Endothelial cell of hepatic sinusoid (primary cell): ENCODE data around the gene PRMT7.

Experiments used
- in situ Hi-C: cut with HindIII; loops from 2 replicates; pipeline ENCODE4 v1.10.0; 2017; ENCODE audit warnings: low sequenced_read_pairs

Gene PRMT7, protein sequence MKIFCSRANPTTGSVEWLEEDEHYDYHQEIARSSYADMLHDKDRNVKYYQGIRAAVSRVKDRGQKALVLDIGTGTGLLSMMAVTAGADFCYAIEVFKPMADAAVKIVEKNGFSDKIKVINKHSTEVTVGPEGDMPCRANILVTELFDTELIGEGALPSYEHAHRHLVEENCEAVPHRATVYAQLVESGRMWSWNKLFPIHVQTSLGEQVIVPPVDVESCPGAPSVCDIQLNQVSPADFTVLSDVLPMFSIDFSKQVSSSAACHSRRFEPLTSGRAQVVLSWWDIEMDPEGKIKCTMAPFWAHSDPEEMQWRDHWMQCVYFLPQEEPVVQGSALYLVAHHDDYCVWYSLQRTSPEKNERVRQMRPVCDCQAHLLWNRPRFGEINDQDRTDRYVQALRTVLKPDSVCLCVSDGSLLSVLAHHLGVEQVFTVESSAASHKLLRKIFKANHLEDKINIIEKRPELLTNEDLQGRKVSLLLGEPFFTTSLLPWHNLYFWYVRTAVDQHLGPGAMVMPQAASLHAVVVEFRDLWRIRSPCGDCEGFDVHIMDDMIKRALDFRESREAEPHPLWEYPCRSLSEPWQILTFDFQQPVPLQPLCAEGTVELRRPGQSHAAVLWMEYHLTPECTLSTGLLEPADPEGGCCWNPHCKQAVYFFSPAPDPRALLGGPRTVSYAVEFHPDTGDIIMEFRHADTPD

GRCh38 chr16:68310774-68311511 lies at the start of gene PRMT7, which contains the start of gene SLC7A6OS:
Gene PRMT7, plus strand, starts transcription at chr16:68311019. Its CDS starts 4,961 bp downstream, at chr16:68315980.
Gene SLC7A6OS, minus strand, starts transcription at chr16:68310946. Its CDS starts 20 bp downstream, at chr16:68310926.
- in situ Hi-C loops = no loop called here

DNA sequence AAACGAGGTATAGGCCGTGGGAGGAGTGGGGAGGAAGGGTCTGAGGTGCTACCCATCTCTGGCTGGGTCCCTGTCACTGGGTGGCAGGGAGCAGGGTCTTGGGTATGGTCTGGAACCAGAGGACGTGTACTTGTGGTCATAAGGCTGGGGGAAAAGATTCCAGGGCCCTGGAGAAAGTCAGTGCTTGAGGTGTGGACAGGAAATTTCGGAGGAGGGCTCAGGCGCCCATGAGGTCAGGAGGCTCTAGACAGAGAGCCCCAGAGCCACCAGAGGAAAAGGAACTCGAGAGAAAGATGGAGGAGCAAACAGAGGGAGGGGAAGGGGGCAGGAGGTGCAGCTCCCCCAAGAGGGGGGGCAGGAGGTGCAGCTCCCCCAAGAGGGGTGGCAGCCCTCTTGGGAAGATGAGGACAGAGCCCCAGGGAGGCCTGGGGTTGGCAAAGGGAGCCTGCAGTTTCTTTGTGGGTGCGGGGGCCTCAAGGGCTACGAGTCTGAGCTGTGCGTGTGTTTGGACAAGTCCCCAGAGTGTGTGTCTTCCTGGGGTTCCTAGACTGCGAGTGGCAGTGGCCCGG lies 47.2 kb upstream of the PRMT7 start:
- in situ Hi-C loops = no loop called here

DNA sequence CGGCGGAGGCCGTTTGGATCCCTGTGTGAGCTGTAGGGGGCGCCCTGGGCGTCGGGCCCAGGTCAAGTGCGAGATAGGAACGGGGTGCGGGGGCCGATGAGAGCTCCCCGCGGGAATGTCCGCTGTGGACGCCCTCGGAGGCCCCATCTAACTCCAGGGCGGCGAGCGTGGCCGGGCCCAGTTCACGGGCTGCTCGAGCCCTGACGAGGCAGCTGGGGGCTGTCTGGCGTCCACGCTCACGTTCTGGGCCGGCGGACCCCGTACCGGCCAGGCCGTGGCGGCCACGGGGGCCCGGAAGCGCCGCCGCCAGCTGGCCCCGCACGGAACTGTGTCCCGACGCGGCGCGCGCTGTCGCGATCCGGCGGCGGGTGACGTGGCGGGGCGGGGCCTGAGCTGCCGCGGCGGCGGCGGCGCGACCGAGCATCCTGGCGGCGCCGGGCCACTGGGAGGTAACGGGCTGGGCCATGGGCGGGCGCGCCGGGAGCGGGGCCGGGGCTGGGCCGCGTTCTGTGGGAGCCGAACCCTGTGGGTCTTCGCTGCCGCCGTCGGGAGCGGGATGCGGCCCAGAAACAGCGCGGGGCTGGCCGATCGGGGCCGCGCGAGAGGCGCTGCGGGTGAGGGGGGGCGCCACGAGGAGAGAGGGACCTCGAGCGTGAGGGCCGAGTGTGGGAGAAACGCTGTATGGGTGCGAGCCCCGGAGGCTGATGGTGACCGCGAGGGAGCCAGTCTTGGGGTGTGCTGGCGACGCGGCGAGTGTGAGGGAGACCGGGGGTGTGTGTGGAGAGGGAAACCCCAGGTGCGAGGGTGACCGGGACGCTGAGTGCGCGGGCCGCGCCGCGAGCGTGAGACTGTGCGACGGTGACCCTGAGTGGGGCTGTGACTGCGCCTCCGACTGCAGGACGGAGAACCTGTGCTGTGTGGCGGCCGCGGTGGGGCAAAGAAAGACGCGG lies 46.4 kb upstream of the PRMT7 start, which contains the start of gene SLC7A6:
SLC7A6 (plus strand) TSS at position 399 of the 950 bp plus-strand sequence. CDS start 10,201 bp downstream, outside the sequence.
- in situ Hi-C loops = no loop called here

DNA sequence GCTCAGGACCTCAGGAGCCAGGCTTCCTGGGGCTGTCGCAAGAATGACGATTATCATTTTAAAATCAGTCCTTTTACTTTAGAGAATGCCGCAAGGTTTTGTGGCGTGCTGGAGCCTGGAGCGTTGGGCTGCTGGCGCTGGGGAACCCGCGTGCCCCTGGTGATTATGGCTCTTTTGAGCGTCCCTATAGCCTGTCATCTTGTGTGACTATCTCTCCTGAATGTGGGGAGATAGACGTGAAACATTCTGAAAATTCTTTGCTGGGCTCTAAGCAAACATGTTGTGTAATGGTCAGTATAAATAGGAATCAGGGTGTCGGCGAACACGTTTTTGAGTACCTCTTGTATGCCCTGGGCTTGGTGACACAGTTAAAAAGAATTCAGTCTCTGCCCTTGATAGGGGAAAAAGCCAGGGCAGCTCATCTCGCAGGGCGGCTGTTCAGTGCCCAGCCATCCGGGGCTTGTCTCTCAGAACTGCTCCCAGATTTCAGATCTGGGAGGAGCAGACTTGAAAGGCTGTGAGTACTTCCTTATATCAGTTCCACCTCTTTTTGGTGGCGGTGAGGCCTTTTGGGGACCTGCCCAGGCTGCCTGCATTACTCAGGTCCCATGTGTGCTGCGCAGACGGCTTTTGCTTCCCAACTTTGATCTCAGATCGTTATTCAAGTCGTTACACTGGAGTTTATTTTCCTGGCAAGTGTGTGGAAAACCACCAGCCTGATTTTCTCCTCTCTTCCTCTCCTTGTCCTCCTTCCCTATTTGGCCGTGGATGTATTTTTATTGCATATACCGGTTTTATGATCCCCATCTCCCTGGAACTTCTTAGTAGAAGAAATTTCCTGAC lies 45.5 kb upstream of the PRMT7 start:
- in situ Hi-C loops = no loop called here

DNA sequence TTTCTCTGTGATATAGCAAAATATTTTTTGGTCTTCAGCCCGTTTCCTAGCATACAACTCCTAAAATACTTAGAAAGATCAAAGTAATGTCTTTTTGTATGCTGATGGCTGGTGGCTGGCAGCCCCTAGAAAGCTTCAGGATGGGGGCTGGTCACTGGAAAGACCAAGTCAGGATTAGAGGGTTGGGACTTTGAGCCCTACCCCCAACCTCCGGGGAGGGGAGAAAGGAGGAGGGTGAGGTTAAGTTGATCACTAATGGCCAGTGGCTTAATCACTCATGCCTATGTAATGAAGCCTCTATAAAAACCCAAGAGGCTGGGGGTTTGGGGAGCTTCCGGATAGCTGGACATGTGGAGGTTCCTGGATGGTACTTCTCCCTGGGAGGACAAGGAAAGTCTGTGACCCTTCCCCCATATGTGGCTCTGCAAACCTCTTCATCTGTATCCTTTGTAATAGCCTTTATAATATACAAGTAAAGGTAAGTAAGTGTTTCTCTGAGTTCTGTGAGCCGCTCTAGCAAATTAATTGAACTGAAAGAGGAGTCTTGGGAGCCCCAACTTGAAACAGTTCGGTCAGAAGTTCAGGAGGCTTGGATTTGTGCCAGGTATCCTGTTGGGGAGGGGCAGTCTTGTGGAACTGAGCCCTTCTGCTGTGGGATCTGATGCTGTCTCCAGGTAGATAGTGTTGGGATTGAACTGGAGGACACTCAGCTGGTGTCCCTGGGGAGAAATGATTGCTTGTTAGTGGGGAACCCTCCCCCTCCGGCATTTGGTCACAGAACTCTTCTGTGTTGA lies 43.0 kb upstream of the PRMT7 start:
- in situ Hi-C loops = no loop called here

DNA sequence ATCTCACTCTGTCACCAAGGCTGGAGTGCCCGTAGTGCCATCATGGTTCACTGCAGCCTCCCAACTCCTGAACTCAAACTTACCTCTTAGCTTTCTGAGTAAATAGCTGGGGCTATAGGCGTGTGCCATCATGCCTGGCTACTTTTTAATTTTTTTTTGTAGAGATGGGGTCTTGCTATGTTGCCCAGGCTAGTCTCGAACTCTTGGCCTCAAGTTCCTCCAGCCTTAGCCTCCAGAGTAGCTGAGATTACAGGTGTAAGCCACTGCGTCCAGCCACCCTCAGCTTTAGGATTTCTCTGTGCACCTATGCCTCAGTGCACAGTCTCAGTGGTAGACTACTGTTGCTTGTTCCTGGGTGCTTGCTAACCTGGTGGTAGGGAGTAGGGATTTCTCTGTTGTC lies 41.0 kb upstream of the PRMT7 start:
- in situ Hi-C loops = no loop called here

- in situ Hi-C loops = no loop called here
Observed at GRCh38 chr16:68270353-68270752, 40.5 kb upstream of the PRMT7 start.

DNA sequence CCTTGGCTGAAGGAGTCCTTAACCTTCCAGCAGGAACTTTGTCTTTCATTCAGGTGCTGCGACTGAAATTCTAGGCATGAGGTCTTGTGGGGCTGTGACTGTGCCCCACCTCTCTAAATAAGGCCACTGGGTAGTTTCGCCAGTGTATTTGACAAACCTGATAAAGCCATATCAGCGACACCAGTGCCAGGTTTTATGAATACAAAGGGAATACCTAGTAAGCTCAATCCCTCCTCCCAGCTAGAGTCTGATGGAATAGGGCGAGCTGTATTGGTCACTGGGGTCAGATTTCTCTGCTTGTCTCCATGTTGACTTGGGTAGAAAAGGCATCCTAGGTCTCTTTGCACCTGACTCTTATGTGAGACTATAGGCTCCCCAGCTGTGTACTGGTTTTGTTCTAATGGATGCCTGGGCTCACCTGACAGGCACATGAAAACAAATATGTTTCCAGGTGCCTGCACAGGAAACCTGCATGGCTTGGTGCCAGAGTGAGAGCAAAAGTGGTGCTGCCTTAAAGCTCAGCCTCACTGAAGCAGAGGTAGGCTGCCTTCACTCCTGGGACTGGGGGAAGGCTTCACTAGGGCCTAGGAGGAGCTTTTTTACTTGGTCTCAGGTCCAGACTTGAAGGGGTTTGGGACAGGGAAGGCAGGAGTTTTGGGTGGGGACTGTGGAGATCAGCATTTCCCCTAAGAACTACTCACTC lies 38.2 kb upstream of the PRMT7 start:
- in situ Hi-C loops = no loop called here

GRCh38 chr16:68273459-68273858 lies 37.4 kb upstream of the PRMT7 start:
- in situ Hi-C loops = no loop called here

DNA sequence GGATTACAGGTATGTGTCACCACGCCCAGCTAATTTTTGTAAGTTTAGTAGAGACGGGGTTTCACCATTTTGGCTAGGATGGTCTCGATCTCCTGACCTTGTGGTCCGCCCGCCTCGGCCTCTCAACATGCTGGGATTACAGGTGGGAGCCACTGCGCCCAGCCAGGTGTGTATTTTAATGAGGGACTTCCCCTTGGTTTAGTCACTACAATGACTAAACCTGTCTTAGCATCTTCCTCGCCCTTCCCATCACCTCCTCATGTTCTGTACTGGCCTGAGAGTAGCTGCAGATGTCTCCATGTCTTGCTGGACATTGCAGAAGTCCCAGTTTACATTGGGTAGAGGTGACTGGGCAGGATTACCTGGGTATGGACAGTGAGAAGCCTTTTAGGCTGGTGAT lies 36.9 kb upstream of the PRMT7 start:
- in situ Hi-C loops = no loop called here

- in situ Hi-C loops = no loop called here
Observed at GRCh38 chr16:68274441-68274840, 36.4 kb upstream of the PRMT7 start.

- in situ Hi-C loops = no loop called here
Observed at GRCh38 chr16:68275611-68276191, 35.1 kb upstream of the PRMT7 start.

- in situ Hi-C loops = no loop called here
Observed at GRCh38 chr16:68276223-68276622, 34.6 kb upstream of the PRMT7 start.

GRCh38 chr16:68279726-68280558 lies 30.9 kb upstream of the PRMT7 start:
- in situ Hi-C loops = no loop called here

DNA sequence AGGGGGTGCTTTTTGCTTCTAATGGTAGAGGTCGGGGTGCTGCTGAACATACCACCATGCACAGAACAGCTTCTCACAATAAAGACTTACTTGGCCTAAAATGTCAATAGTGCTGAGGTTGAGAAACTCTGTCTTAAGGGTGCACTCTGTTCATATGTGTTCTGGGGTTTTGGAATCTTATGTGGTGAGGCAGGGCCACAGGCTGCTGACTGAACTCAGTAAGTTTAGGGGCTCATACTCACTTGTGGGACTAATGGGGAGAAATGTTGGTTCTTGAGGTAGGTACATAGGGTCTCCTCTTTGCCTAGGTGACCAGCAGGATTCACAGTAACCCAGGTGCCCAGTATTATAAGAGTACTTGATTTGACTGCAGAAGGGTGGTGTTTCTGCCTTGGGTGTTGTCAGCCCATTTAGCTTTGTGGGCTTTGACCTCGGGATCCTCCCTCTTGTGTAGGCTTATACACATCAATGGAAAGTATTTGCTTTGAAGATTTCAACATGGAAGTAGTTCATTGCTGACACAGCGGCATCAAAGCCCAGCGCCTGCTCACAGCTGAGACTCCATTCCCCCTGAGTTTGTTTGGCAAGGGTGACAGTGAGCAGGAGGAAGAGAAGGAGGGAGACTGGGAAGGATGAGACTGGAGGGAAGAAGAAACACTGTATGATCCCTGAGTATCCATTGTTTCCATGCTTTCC lies 29.3 kb upstream of the PRMT7 start:
- in situ Hi-C loops = no loop called here

DNA sequence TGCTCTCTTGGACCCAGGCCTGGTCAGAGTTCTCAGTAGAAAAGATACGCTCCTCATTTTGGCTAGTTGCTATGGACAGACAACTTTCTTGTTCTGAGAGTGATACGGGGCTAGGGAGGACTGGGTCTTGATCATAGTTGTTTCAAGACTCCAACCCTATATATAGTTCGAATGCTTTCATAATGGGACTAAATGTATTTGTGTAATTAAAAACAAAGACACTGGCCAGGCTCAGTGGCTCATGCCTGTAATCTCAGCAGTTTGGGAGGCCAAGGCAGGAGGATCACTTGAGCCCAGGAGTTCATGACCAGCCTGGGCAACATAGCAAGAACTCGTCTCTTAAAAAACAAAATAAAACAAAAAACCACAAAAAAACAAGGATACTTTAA lies 28.8 kb upstream of the PRMT7 start:
- in situ Hi-C loops = no loop called here
